CD4-positive, alpha-beta T cell treated with Interleukin-21 for 1 hour (primary cell): Measurements from ENCODE around the gene KRTAP5-1.
"Not testable (repeated sequence)": the region's sequence is repeated elsewhere in the genome, so short reads cannot be mapped to it uniquely, and the experiment has no call there.

Experiments used
- DNase-seq: peaks from one replicate; pipeline ENCODE4 v3.0.0-alpha.2; 2020

The KRTAP5-1 gene

GRCh38 chr11:1584661-1585370 lies at the start of gene KRTAP5-1:
Gene KRTAP5-1 (minus strand): TSS chr11:1585283. CDS start chr11:1585249, 34 bp downstream.
- DNase-seq: not testable (repeated sequence)

GRCh38 chr11:1633864-1634263 lies 48.8 kb upstream of the KRTAP5-1 start:
- no peak for DNase-seq

GRCh38 chr11:1632053-1632714 lies 47.1 kb upstream of the KRTAP5-1 start:
- no peak for DNase-seq

GRCh38 chr11:1631066-1631568 lies 46.0 kb upstream of the KRTAP5-1 start:
- DNase-seq: no peak

GRCh38 chr11:1630271-1630670 lies 45.2 kb upstream of the KRTAP5-1 start:
- DNase-seq: no peak

- DNase-seq: no peak
These were observed 44.5 kb upstream of the KRTAP5-1 start, which contains the start of gene KRTAP5-5 for GRCh38 chr11:1629326-1630185. Gene KRTAP5-5 (plus strand): TSS chr11:1629775. CDS start chr11:1629841, 66 bp downstream.

GRCh38 chr11:1628506-1629325 lies 43.6 kb upstream of the KRTAP5-1 start:
- DNase-seq: peak; percentile 65

GRCh38 chr11:1625541-1625940 lies 40.5 kb upstream of the KRTAP5-1 start:
- DNase-seq: no peak

GRCh38 chr11:1624621-1625020 lies 39.5 kb upstream of the KRTAP5-1 start:
- DNase-seq: no peak

GRCh38 chr11:1623716-1624115 lies 38.6 kb upstream of the KRTAP5-1 start:
- DNase-seq: no peak

- no peak for DNase-seq
These were observed 37.0 kb upstream of the KRTAP5-1 start, which contains the start of gene KRTAP5-4 for GRCh38 chr11:1622086-1622485. Gene KRTAP5-4 (minus strand): TSS chr11:1622138. CDS start chr11:1622093, 45 bp downstream.

- DNase-seq: peak; percentile 56
These were observed 34.4 kb upstream of the KRTAP5-1 start for GRCh38 chr11:1619449-1619848.

GRCh38 chr11:1618231-1618630 lies 33.1 kb upstream of the KRTAP5-1 start:
- DNase-seq: no peak

GRCh38 chr11:1608363-1608762 lies 23.3 kb upstream of the KRTAP5-1 start, which contains the start of gene KRTAP5-3:
Gene KRTAP5-3 (minus strand): TSS chr11:1608463. CDS start chr11:1608385, 78 bp downstream.
- DNase-seq: no peak

- not testable (repeated sequence) for DNase-seq
These were observed 22.8 kb upstream of the KRTAP5-1 start for GRCh38 chr11:1607901-1608300.

- DNase-seq: not testable (repeated sequence)
These were observed 22.2 kb upstream of the KRTAP5-1 start for GRCh38 chr11:1607156-1607845.

GRCh38 chr11:1605923-1606322 lies 20.8 kb upstream of the KRTAP5-1 start:
- DNase-seq: peak; percentile 44

GRCh38 chr11:1604711-1605110 lies 19.6 kb upstream of the KRTAP5-1 start:
- DNase-seq: no peak

- no peak for DNase-seq
These were observed 19.1 kb upstream of the KRTAP5-1 start for GRCh38 chr11:1604181-1604580.

- DNase-seq: no peak
These were observed 18.5 kb upstream of the KRTAP5-1 start for GRCh38 chr11:1603629-1604028.

- not testable (repeated sequence) for DNase-seq
These were observed 16.6 kb upstream of the KRTAP5-1 start for GRCh38 chr11:1601663-1602062.
